GM19239 (cell line): ENCODE results near the gene ATP2B2.

Source experiments
- DNase-seq: peaks from one replicate; pipeline ENCODE4 v3.0.0; 2011; ENCODE audit warnings: low spot score; ENCODE audit not compliant: insufficient read length
- FAIRE-seq: peaks from 2 replicates; lab custom pipeline; 2011; peaks lifted over from hg19 to GRCh38; lab: Jason Lieb, UNC

The ATP2B2 gene

GRCh38 chr3:10531031-10531430, 25.6 kb upstream of the ATP2B2 start:
- no peak for DNase-seq
- no peak for FAIRE-seq

DNA sequence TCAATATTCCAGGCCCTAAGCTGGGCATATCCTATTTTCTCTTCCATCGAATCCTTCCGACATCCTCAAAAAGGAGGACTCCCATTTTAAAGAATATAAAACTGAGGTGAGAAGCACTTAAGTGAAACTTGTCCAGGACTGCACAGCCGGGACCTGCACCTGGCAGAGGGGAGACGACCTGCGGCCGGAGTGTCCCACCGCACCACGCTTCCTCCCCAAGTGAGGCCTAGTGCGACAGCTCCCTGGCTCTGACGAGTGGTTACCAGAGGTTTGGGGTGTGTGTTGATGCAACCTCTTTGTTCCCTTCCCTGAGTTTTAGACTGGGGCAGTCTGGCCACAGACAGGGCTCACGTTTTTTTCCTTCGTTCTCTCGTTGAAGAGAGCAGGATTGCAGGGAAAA, 24.9 kb upstream of the ATP2B2 start:
- no peak for FAIRE-seq
- no peak for DNase-seq

GRCh38 chr3:10529809-10530208, 24.4 kb upstream of the ATP2B2 start:
- DNase-seq, result no peak
- no peak for FAIRE-seq

GRCh38 chr3:10528046-10528445, 22.7 kb upstream of the ATP2B2 start:
- no peak for FAIRE-seq
- no peak for DNase-seq

- FAIRE-seq (no peak), DNase-seq (no peak)
Observed at GRCh38 chr3:10527295-10528001, 22.1 kb upstream of the ATP2B2 start.

DNA sequence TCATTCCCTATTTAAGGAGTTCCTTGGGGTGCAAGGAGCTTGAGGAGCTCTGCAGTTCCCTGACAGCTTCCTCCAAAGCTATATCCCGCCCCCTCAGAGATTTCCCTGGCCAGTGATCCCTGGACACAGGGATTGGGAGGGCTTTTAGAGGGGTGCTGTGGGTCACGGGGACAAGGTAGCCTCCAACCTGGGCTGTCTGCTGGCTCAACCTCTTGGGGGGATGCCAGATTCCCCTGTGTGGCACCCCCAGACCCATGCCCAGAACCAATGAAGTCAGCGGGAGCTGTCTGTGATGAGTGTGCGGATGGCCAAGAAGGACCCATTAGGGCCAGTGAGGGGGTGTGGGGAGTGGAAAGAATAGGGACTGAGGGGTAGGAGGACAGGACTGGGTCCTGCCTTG, 21.0 kb upstream of the ATP2B2 start:
- DNase-seq (no peak), FAIRE-seq (no peak)

DNA sequence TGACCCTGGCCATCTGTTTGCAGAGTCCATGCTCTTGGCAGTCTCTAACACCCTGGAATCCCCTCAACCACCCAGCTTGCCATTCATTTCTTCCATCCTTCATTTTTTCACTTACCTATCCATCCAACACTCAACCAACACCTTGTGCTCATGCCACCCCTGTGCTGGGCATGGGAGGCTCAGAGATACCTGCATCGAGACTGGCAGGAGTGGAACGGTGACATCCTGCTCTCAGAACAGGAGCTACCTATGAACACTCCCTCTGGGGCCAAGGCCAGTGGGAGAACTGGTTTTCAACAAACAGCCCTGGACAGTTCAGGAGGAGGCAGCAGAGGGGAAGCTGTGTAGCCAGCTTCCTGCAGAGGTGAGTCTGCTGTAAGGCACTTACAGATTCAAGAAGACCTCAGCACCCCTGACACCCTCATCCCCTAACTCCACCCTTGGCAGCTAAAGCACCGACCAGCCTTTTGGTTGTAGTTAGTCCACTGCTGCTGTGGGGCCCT, 19.5 kb upstream of the ATP2B2 start:
- FAIRE-seq (no peak), DNase-seq (no peak)

DNA sequence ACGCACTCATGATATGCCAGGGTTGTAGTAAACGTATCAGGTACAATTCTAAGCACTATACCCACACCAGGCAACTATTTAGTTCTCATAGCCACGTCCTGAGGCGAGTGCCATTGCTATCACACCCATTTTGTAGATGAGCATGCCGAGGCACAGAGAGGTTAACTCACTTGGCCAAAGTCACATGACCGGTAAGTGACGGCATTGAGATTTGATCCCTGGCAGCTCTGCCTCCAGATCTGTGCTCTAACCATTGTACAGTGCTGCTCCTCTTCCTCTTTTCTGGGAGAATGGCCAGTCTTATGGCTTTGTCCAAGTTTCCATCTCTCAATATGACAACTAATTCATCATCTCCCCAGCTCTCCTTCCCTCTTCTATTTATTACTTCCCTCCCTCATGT, 18.9 kb upstream of the ATP2B2 start:
- DNase-seq (no peak), FAIRE-seq (no peak)

DNA sequence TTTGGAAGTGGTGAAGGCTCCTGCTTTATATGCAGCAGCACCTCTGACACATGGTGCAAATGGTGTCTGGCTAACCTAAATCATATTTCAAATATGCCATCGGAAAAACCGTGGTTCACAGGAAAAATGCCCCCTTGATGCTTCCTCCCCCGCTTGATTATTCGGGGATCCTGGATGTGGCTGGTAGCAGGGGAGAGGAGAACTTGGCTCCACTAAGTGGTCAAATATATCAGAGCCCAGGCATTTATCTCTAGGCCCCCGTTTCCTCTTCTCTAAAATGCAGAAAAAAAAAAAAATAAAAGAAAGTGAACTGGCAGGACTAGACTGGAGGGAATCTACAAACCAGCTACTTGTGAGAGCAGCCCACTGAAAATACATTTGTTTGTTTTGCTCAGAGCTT, 18.2 kb upstream of the ATP2B2 start:
- no peak for FAIRE-seq
- no peak for DNase-seq

GRCh38 chr3:10522646-10523303, 17.4 kb upstream of the ATP2B2 start:
- no peak for FAIRE-seq
- no peak for DNase-seq

- DNase-seq (no peak), FAIRE-seq (no peak)
Observed at GRCh38 chr3:10521772-10522441, 16.5 kb upstream of the ATP2B2 start.

- no peak for DNase-seq
- no peak for FAIRE-seq
Observed at GRCh38 chr3:10520072-10520471, 14.7 kb upstream of the ATP2B2 start.

DNA sequence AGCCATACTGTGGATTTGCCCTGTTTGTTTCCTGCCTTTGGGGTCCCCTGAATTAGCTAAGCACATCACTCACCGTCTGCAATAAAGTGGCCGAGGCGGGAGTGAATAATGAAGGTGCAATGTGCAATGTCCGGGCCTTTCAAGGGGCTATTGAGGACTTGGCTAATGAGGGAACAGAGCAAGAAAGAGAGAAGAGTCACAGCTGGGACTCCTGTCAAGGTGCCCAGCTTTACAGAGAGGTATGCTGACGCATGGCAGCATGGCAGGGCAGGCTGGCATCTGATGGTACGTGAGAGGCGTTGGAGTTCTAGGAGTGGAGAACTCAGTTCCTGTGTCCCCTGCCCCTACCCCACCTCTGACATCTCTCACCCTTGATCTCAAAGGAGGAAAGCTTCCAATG, 13.8 kb upstream of the ATP2B2 start:
- DNase-seq (no peak), FAIRE-seq (no peak)

GRCh38 chr3:10518506-10519150, 13.2 kb upstream of the ATP2B2 start:
- DNase-seq (no peak), FAIRE-seq (no peak)

GRCh38 chr3:10517627-10518026, 12.2 kb upstream of the ATP2B2 start:
- FAIRE-seq (no peak), DNase-seq (no peak)

- no peak for DNase-seq
- no peak for FAIRE-seq
Observed at GRCh38 chr3:10516544-10517452, 11.4 kb upstream of the ATP2B2 start.

DNA sequence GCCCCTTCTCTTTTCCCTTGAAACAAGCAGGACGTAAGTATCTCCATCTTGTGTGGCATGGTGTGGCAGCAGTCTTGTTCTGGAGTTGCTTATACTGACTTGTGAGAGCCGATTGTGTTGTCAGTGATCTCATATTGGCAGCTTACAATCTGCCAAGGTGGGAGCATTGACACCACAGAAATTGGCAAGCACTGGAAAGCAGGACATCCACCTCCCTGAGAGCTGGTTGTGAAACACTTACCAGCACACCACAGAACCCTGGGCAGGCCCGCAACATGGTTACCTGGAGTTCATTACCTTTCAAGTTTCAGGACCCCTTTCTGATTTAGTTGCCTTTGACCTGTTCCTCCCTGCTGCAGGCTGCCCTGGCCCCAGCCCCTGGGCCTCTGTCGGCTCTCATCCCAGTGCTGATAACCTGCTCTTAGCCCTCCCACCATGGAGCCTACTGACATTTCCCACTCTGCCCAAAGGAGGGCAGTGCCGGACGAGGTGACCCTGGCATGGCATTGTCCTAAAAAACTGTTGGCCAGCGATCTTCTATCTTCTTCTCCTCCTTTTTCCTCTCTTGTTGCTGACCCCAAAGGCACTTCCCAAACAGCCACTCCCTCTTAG, 10.6 kb upstream of the ATP2B2 start:
- FAIRE-seq, result no peak

DNA sequence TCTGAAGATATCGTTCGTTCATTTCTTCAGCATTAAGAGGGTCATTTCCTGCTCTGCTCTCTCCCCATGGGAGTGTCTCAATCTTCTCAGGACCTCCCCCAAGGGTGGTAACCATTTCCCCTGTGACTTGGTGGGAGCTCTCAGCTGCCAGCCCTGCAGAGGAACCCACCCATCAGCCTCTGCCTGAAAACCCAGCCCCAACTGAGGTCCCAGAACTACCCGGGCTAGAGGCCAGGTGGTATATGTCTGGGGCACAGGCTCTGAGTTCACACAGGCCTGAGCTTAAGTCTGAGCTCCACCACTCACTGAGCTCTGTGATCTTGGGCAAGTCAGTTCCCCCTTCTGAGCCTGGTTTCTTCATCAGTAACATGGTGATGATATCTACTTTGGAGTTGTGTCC, 10.0 kb upstream of the ATP2B2 start:
- FAIRE-seq (no peak), DNase-seq (no peak)

More for the DNA sequence above, 10.6 kb upstream of the ATP2B2 start:
- DNase-seq, result no peak

GRCh38 chr3:10514407-10515069, 9.2 kb upstream of the ATP2B2 start:
- no peak for FAIRE-seq

More at GRCh38 chr3:10514407-10515069, 9.2 kb upstream of the ATP2B2 start:
- no peak for DNase-seq
